Activated T-cell treated with anti-CD3 and anti-CD28 coated beads, Interleukin-2, amount 50 U/mL, for 24 hours (primary cell): ENCODE data around the gene UROD.
"Not testable (repeated sequence)": the region's sequence is repeated elsewhere in the genome, so short reads cannot be mapped to it uniquely, and the experiment has no call there.

Experiments used
- DNase-seq: peaks from one replicate; pipeline ENCODE4 v3.0.0-alpha.2; 2020
- H3K27ac Mint-ChIP-seq: 2 replicates; pipeline ENCODE4 v1.8.0; 2020; ENCODE audit warnings: mild to moderate bottlenecking, mixed read lengths
- H3K27me3 Mint-ChIP-seq: 2 replicates; pipeline ENCODE4 v1.8.0; 2020; ENCODE audit warnings: mixed read lengths
- H3K36me3 Mint-ChIP-seq: 2 replicates; pipeline ENCODE4 v1.8.0; 2020; ENCODE audit warnings: low read depth, mixed read lengths
- H3K4me1 Mint-ChIP-seq: 2 replicates; pipeline ENCODE4 v1.8.0; 2020; ENCODE audit warnings: low read depth, mixed read lengths
- H3K4me3 Mint-ChIP-seq: 2 replicates; pipeline ENCODE4 v1.8.0; 2020; ENCODE audit warnings: mild to moderate bottlenecking, moderate library complexity, mixed read lengths
- H3K9me3 Mint-ChIP-seq: 2 replicates; pipeline ENCODE4 v1.8.0; 2020; ENCODE audit warnings: mixed read lengths

The UROD gene

GRCh38 chr1:45011837-45012638 lies at the start of gene UROD:
UROD (plus strand) TSS chr1:45012254; CDS start chr1:45012266, 12 bp downstream.
- peak within 1 kb of the TSS; percentile 93 for H3K27ac Mint-ChIP-seq
- no peaks in the 10 kb centered on the region for H3K27me3 Mint-ChIP-seq
- peaks cover 51% of the 10 kb centered on the region for H3K4me1 Mint-ChIP-seq
- H3K36me3 Mint-ChIP-seq: peaks cover 68% of the 10 kb centered on the region
- H3K9me3 Mint-ChIP-seq: no peaks in the 10 kb centered on the region
- peak within 1 kb of the TSS; percentile 91 for H3K4me3 Mint-ChIP-seq
- peak; percentile 88 for DNase-seq

GRCh38 chr1:44962729-44963128 lies 49.3 kb upstream of the UROD start:
- Mint-ChIP-seq H3K4me1 (peaks cover 2% of the 10 kb centered on the region), H3K4me3 (no peak overlapping the region), H3K9me3 (no peaks in the 10 kb centered on the region), H3K27ac (no peak overlapping the region), H3K27me3 (no peaks in the 10 kb centered on the region), H3K36me3 (peaks cover 67% of the 10 kb centered on the region)
- DNase-seq: no peak

GRCh38 chr1:44964396-44964795 lies 47.7 kb upstream of the UROD start:
- H3K4me1 Mint-ChIP-seq: peaks cover 5% of the 10 kb centered on the region
- H3K27ac Mint-ChIP-seq: no peak overlapping the region

GRCh38 chr1:44970317-44970716 lies 41.7 kb upstream of the UROD start:
- peaks cover 10% of the 10 kb centered on the region for H3K4me1 Mint-ChIP-seq
- no peak overlapping the region for H3K4me3 Mint-ChIP-seq
- H3K27me3 Mint-ChIP-seq: no peaks in the 10 kb centered on the region
- DNase-seq: no peak
- H3K36me3 Mint-ChIP-seq: peaks cover 70% of the 10 kb centered on the region
- H3K9me3 Mint-ChIP-seq: no peaks in the 10 kb centered on the region
- no peak overlapping the region for H3K27ac Mint-ChIP-seq

More at GRCh38 chr1:44964396-44964795, 47.7 kb upstream of the UROD start:
- H3K9me3 Mint-ChIP-seq: no peaks in the 10 kb centered on the region
- DNase-seq: no peak
- no peak overlapping the region for H3K4me3 Mint-ChIP-seq
- no peaks in the 10 kb centered on the region for H3K27me3 Mint-ChIP-seq
- peaks cover 62% of the 10 kb centered on the region for H3K36me3 Mint-ChIP-seq

GRCh38 chr1:44973645-44974044 lies 38.4 kb upstream of the UROD start:
- no peaks in the 10 kb centered on the region for H3K9me3 Mint-ChIP-seq
- no peak for DNase-seq
- no peak overlapping the region for H3K27ac Mint-ChIP-seq
- peaks cover 85% of the 10 kb centered on the region for H3K36me3 Mint-ChIP-seq
- H3K27me3 Mint-ChIP-seq: no peaks in the 10 kb centered on the region
- H3K4me3 Mint-ChIP-seq: no peak overlapping the region
- H3K4me1 Mint-ChIP-seq: peaks cover 12% of the 10 kb centered on the region

- H3K36me3 Mint-ChIP-seq: peaks cover 89% of the 10 kb centered on the region
- DNase-seq: no peak
- no peaks in the 10 kb centered on the region for H3K9me3 Mint-ChIP-seq
- peaks cover 10% of the 10 kb centered on the region for H3K4me1 Mint-ChIP-seq
- no peak overlapping the region for H3K4me3 Mint-ChIP-seq
- H3K27ac Mint-ChIP-seq: no peak overlapping the region
- H3K27me3 Mint-ChIP-seq: no peaks in the 10 kb centered on the region
Measured at GRCh38 chr1:44976252-44976651, 35.8 kb upstream of the UROD start.

GRCh38 chr1:44977372-44977771 lies 34.7 kb upstream of the UROD start:
- not testable (repeated sequence) for DNase-seq, H3K4me3 Mint-ChIP-seq, H3K27me3 Mint-ChIP-seq, H3K9me3 Mint-ChIP-seq, H3K27ac Mint-ChIP-seq
- Mint-ChIP-seq H3K4me1 (peaks cover 12% of the 10 kb centered on the region), H3K36me3 (peaks cover 87% of the 10 kb centered on the region)

GRCh38 chr1:44985747-44986359 lies 26.2 kb upstream of the UROD start:
- H3K36me3 Mint-ChIP-seq: peaks cover 33% of the 10 kb centered on the region
- peak overlapping the region; percentile 94 for H3K4me3 Mint-ChIP-seq
- no peak for DNase-seq
- peak overlapping the region; percentile 91 for H3K27ac Mint-ChIP-seq
- H3K4me1 Mint-ChIP-seq: peaks cover 26% of the 10 kb centered on the region
- H3K9me3 Mint-ChIP-seq: no peaks in the 10 kb centered on the region
- no peaks in the 10 kb centered on the region for H3K27me3 Mint-ChIP-seq

GRCh38 chr1:44988531-44989156 lies 23.4 kb upstream of the UROD start:
- Mint-ChIP-seq H3K4me3 (no peak overlapping the region), H3K27ac (no peak overlapping the region), H3K4me1 (peaks cover 20% of the 10 kb centered on the region), H3K9me3 (no peaks in the 10 kb centered on the region), H3K27me3 (no peaks in the 10 kb centered on the region), H3K36me3 (peaks cover 18% of the 10 kb centered on the region)
- no peak for DNase-seq

GRCh38 chr1:44994309-44994898 lies 17.6 kb upstream of the UROD start:
- no peaks in the 10 kb centered on the region for H3K9me3 Mint-ChIP-seq
- H3K27me3 Mint-ChIP-seq: no peaks in the 10 kb centered on the region
- H3K27ac Mint-ChIP-seq: no peak overlapping the region
- no peak overlapping the region for H3K4me3 Mint-ChIP-seq
- no peaks in the 10 kb centered on the region for H3K36me3 Mint-ChIP-seq
- no peaks in the 10 kb centered on the region for H3K4me1 Mint-ChIP-seq
- DNase-seq: no peak

- no peak for DNase-seq
- Mint-ChIP-seq H3K27ac (no peak overlapping the region), H3K4me1 (peaks cover 2% of the 10 kb centered on the region), H3K27me3 (no peaks in the 10 kb centered on the region), H3K9me3 (no peaks in the 10 kb centered on the region), H3K4me3 (no peak overlapping the region), H3K36me3 (no peaks in the 10 kb centered on the region)
Measured at GRCh38 chr1:44995467-44996238, 16.4 kb upstream of the UROD start.

GRCh38 chr1:44999232-44999631 lies 12.8 kb upstream of the UROD start:
- H3K27me3 Mint-ChIP-seq: no peaks in the 10 kb centered on the region
- no peaks in the 10 kb centered on the region for H3K9me3 Mint-ChIP-seq
- no peak overlapping the region for H3K27ac Mint-ChIP-seq
- peaks cover 6% of the 10 kb centered on the region for H3K4me1 Mint-ChIP-seq
- DNase-seq: no peak
- H3K4me3 Mint-ChIP-seq: no peak overlapping the region
- H3K36me3 Mint-ChIP-seq: peaks cover 23% of the 10 kb centered on the region

- Mint-ChIP-seq H3K4me1 (peaks cover 6% of the 10 kb centered on the region), H3K36me3 (peaks cover 41% of the 10 kb centered on the region), H3K9me3 (no peaks in the 10 kb centered on the region), H3K27ac (peak overlapping the region; percentile 42), H3K27me3 (no peaks in the 10 kb centered on the region), H3K4me3 (no peak overlapping the region)
- no peak for DNase-seq
Measured at GRCh38 chr1:45001011-45001481, 11.0 kb upstream of the UROD start.

- not testable (repeated sequence) for DNase-seq, H3K27me3 Mint-ChIP-seq, H3K27ac Mint-ChIP-seq, H3K4me3 Mint-ChIP-seq, H3K4me1 Mint-ChIP-seq, H3K9me3 Mint-ChIP-seq
- peaks cover 46% of the 10 kb centered on the region for H3K36me3 Mint-ChIP-seq
Measured at GRCh38 chr1:45001576-45001975, 10.5 kb upstream of the UROD start.
